Measurements from ENCODE around the gene ALDH1A3. TPM values are rescaled to one million over a fixed set of nuclear protein-coding genes. Genes with fewer than 3 reads are reported as not detected.

ALDH1A3 gene
- total and polyA plus RNA-seq, 8 donors: 6.7 to 16.3 (median 8.9) TPM

- FAIRE-seq (no peak), ATAC-seq (no peak), DNase-seq (no peak)
- intact Hi-C loops (cut with DNase I): no loop called here
- Histone ChIP-seq H3K27me3 (no peaks in the 10 kb centered on the region), H3K9me3 (no peaks in the 10 kb centered on the region), H3K4me3 (no peak overlapping the region), H3K36me3 (peaks cover 0 to 13% (median 0%) of the 10 kb centered on the region in 3 donors), H3K4me1 (no peaks in the 10 kb centered on the region), H3K27ac (no peak overlapping the region)
- TF ChIP-seq CTCF (IDR thresholded peaks at IDR 0.05): no peak
- 77 to 84% methylated on average over 12 of the region's 12 CpGs for WGBS, 2 donors
These were observed 30.6 kb downstream of the ALDH1A3 start for GRCh38 chr15:100909989-100910955.

GRCh38 chr15:100911086-100911485 lies 31.5 kb downstream of the ALDH1A3 start:
- DNase-seq (no peak), FAIRE-seq (no peak), ATAC-seq (no peak)
- no peak overlapping the region for H3K27ac ChIP-seq
- H3K4me3 ChIP-seq: no peak overlapping the region
- TF ChIP-seq CTCF (IDR thresholded peaks at IDR 0.05): no peak
- WGBS, 2 donors: 86 to 87% methylated on average over 10 of the region's 10 CpGs
- H3K36me3 ChIP-seq: peaks cover 0 to 13% (median 0%) of the 10 kb centered on the region in 3 donors
- intact Hi-C loops (cut with DNase I): no loop called here
- no peaks in the 10 kb centered on the region for H3K9me3 ChIP-seq
- H3K4me1 ChIP-seq: no peaks in the 10 kb centered on the region
- H3K27me3 ChIP-seq: no peaks in the 10 kb centered on the region

- Histone ChIP-seq H3K4me1 (peaks cover 0 to 6% (median 5%) of the 10 kb centered on the region in 3 donors), H3K36me3 (peaks cover 0 to 5% (median 0%) of the 10 kb centered on the region in 3 donors), H3K4me3 (no peak overlapping the region), H3K27ac (no peak overlapping the region), H3K9me3 (no peaks in the 10 kb centered on the region), H3K27me3 (no peaks in the 10 kb centered on the region)
- no peak for DNase-seq
- no peak for TF ChIP-seq CTCF (IDR thresholded peaks at IDR 0.05)
- 86 to 91% methylated on average over 4 of the region's 4 CpGs for WGBS, 2 donors
- intact Hi-C loops (cut with DNase I): no loop called here
- no peak for ATAC-seq
- no peak for FAIRE-seq
These were observed 34.3 kb downstream of the ALDH1A3 start for GRCh38 chr15:100913961-100914360.

- FAIRE-seq (no peak), DNase-seq (no peak), ATAC-seq (no peak)
- WGBS, 2 donors: 84 to 87% methylated on average over 6 of the region's 6 CpGs
- no peak for TF ChIP-seq CTCF (IDR thresholded peaks at IDR 0.05)
- Histone ChIP-seq H3K4me1 (peaks cover 0 to 6% (median 5%) of the 10 kb centered on the region in 3 donors), H3K27me3 (no peaks in the 10 kb centered on the region), H3K36me3 (peaks cover 0 to 5% (median 0%) of the 10 kb centered on the region in 3 donors), H3K9me3 (no peaks in the 10 kb centered on the region), H3K4me3 (no peak overlapping the region), H3K27ac (no peak overlapping the region)
- intact Hi-C loops (cut with DNase I): loop anchor here in 2 of 3 donors (5.0 kb wide), 1 partner anchor 92 kb away; no protein-coding TSS in a partner anchor
These were observed 35.2 kb downstream of the ALDH1A3 start for GRCh38 chr15:100914876-100915275.

Measured in pancreas (tissue), 10 donors.